ENCODE measurements around the gene MPP3.

DNA sequence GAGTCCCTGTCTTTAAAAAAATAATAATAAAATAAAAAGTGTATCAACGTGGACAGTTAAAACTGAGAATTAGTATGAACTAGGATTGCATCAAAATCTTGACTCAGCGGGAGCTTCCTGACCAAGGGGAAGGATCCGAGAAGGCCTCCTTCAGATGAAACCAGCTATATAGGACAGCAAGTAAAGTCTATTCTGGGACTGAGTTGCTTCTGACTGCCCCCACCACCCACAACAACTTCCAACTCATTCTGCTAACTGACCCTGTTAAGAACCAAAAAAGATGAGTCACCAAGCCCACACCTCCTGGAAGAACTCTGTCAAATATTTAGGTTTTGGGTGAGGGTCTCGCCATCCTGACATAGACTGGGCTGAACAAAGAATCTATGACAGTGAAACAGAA is 24.9 kb downstream of the MPP3 start:
- no peak for TF ChIP-seq POLR2A (IDR thresholded peaks at IDR 0.05)
- TF ChIP-seq, protein P1, sequence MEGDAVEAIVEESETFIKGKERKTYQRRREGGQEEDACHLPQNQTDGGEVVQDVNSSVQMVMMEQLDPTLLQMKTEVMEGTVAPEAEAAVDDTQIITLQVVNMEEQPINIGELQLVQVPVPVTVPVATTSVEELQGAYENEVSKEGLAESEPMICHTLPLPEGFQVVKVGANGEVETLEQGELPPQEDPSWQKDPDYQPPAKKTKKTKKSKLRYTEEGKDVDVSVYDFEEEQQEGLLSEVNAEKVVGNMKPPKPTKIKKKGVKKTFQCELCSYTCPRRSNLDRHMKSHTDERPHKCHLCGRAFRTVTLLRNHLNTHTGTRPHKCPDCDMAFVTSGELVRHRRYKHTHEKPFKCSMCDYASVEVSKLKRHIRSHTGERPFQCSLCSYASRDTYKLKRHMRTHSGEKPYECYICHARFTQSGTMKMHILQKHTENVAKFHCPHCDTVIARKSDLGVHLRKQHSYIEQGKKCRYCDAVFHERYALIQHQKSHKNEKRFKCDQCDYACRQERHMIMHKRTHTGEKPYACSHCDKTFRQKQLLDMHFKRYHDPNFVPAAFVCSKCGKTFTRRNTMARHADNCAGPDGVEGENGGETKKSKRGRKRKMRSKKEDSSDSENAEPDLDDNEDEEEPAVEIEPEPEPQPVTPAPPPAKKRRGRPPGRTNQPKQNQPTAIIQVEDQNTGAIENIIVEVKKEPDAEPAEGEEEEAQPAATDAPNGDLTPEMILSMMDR (IDR thresholded peaks at IDR 0.05), result no peak

All from testis (tissue), 2 donors.